PFSK-1 (cell line): Measurements from ENCODE around the gene PSKH1. TPM values are rescaled to one million over a fixed set of nuclear protein-coding genes. Genes with fewer than 3 reads are reported as not detected.

ENCODE experiments used
- FOXP2 ChIP-seq: optimal IDR thresholded peaks from 2 replicates; pipeline ENCODE3; 2011; ENCODE audit warnings: borderline replicate concordance, control low read depth, inconsistent platforms; ENCODE audit not compliant: insufficient read depth; ENCODE audit errors: extremely low read length, extremely low read depth
- POLR2AphosphoS5 ChIP-seq: IDR thresholded peaks from 2 replicates; pipeline ENCODE4 v1.6.1; 2012; ENCODE audit warnings: low read depth, mild to moderate bottlenecking, control low read depth, low read length, moderate library complexity
- REST ChIP-seq, 2 experiments: IDR thresholded peaks; 2 replicates each; pipeline versions ENCODE4 v1.6.1 to v1.8.0; 2011 to 2012; ENCODE audit warnings: low read depth in 2 of 2, low read length in 2 of 2, control low read depth in 1 of 2, inconsistent platforms in 1 of 2, mild to moderate bottlenecking in 1 of 2, moderate library complexity in 1 of 2; ENCODE audit not compliant: insufficient read depth in 1 of 2
- SIN3A ChIP-seq: IDR thresholded peaks from 2 replicates; pipeline ENCODE4 v1.6.1; 2012; ENCODE audit warnings: mild to moderate bottlenecking, low read length, moderate library complexity, borderline replicate concordance; ENCODE audit not compliant: insufficient read depth
- TAF1 ChIP-seq: IDR thresholded peaks from 2 replicates; pipeline ENCODE4 v1.6.1; 2012; ENCODE audit warnings: low read length, control low read depth, borderline replicate concordance; ENCODE audit not compliant: insufficient read depth
- polyA plus RNA-seq: library from polyadenylated mRNA; unstranded; fragments of >200 nt; gene quantifications from one replicate; pipeline ENCODE4 v1.2.1, GENCODE V29; 2012; ENCODE audit warnings: low read depth, missing spikeins; ENCODE audit not compliant: insufficient read length

PSKH1 gene
- polyA plus RNA-seq: 23.5 TPM

GRCh38 chr16:67892899-67893742 lies at the start of gene PSKH1:
Gene PSKH1 (plus strand): TSS chr16:67893254. CDS start chr16:67908750, 15,496 bp downstream.
- TF ChIP-seq FOXP2 (no peak), POLR2AphosphoS5 (peak; percentile 37; the same call in 1 of the 2 replicates), TAF1 (no peak), REST (IDR thresholded peaks at IDR 0.05; ENCODE audit: insufficient read depth in 1 of 2, low read depth in 2 of 2, low read length in 2 of 2) (no peak)

GRCh38 chr16:67843343-67843765 lies 49.7 kb upstream of the PSKH1 start:
- TF ChIP-seq POLR2AphosphoS5 (no peak), SIN3A (no peak), REST (IDR thresholded peaks at IDR 0.05; ENCODE audit: insufficient read depth in 1 of 2, low read depth in 2 of 2, low read length in 2 of 2) (no peak), TAF1 (no peak), FOXP2 (no peak)

- TF ChIP-seq POLR2AphosphoS5 (no peak), FOXP2 (no peak), REST (IDR thresholded peaks at IDR 0.05; ENCODE audit: insufficient read depth in 1 of 2, low read depth in 2 of 2, low read length in 2 of 2) (no peak)
These were observed 48.6 kb upstream of the PSKH1 start for GRCh38 chr16:67844497-67844896.

GRCh38 chr16:67845291-67846062 lies 47.6 kb upstream of the PSKH1 start:
- no peak for TF ChIP-seq TAF1
- TF ChIP-seq POLR2AphosphoS5: no peak
- TF ChIP-seq FOXP2: no peak
- TF ChIP-seq REST (IDR thresholded peaks at IDR 0.05; ENCODE audit: insufficient read depth in 1 of 2, low read depth in 2 of 2, low read length in 2 of 2): no peak
- TF ChIP-seq SIN3A: no peak
